Fibroblast of lung (primary cell): ENCODE data around the gene ARHGAP12.

Experiments used
- EZH2 ChIP-seq: IDR thresholded peaks from 2 replicates; pipeline ENCODE4 v1.5.1; 2012; ENCODE audit warnings: low read length, control low read depth, mild to moderate bottlenecking; ENCODE audit errors: missing control alignments
- TF ChIP-seq, protein P1 (sequence below), 2 donors: IDR thresholded peaks in 1 of 2; conservative IDR thresholded peaks in 1 of 2; 1 replicate in 1 of 2; 2 replicates in 1 of 2; pipeline ENCODE4 v1.5.1; 2011 to 2012; ENCODE audit warnings: low read length in 2 of 2, control low read depth in 1 of 2, inconsistent platforms in 1 of 2, low read depth in 1 of 2, mild to moderate bottlenecking in 1 of 2

DNA sequence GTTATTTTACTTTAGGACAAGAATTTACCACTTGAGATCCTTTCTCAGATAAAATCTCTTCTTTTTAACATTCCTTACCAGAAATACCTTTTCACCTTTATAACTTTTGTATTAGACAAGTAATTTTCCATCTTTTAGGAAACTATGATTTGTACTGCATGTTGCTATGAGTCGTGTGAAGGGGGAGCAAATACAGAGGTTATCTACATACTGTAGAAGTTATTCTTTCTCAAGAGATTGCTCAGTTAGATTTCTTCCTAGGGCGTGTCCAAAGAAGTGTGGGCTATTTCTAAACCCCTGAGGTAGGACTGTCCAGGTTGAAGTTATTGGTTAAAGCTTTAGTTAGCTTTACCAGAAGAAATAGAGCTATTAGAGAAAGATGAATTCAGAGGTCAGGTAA is 30.2 kb upstream of the ARHGAP12 start:
- TF ChIP-seq, protein P1, sequence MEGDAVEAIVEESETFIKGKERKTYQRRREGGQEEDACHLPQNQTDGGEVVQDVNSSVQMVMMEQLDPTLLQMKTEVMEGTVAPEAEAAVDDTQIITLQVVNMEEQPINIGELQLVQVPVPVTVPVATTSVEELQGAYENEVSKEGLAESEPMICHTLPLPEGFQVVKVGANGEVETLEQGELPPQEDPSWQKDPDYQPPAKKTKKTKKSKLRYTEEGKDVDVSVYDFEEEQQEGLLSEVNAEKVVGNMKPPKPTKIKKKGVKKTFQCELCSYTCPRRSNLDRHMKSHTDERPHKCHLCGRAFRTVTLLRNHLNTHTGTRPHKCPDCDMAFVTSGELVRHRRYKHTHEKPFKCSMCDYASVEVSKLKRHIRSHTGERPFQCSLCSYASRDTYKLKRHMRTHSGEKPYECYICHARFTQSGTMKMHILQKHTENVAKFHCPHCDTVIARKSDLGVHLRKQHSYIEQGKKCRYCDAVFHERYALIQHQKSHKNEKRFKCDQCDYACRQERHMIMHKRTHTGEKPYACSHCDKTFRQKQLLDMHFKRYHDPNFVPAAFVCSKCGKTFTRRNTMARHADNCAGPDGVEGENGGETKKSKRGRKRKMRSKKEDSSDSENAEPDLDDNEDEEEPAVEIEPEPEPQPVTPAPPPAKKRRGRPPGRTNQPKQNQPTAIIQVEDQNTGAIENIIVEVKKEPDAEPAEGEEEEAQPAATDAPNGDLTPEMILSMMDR (conservative IDR thresholded peaks at IDR 0.05 in 1 of 2, IDR thresholded peaks at IDR 0.05 in 1 of 2; ENCODE audit: low read depth in 1 of 2, low read length in 2 of 2): no peak
- no peak for TF ChIP-seq EZH2
